Skeletal muscle cell (primary cell): ENCODE data around the gene NR6A1.
"Not testable (repeated sequence)": the region's sequence is repeated elsewhere in the genome, so short reads cannot be mapped to it uniquely, and the experiment has no call there.

ENCODE experiments used
- DNase-seq: peaks from one replicate; pipeline ENCODE4 v3.0.0-alpha.2; 2010; ENCODE audit warnings: low read depth
- H3K4me3 ChIP-seq: 2 replicates; pipeline ENCODE4 v1.5.1; 2011; ENCODE audit warnings: low read depth, mild to moderate bottlenecking, control low read depth, low read length, moderate library complexity

Gene NR6A1

DNA sequence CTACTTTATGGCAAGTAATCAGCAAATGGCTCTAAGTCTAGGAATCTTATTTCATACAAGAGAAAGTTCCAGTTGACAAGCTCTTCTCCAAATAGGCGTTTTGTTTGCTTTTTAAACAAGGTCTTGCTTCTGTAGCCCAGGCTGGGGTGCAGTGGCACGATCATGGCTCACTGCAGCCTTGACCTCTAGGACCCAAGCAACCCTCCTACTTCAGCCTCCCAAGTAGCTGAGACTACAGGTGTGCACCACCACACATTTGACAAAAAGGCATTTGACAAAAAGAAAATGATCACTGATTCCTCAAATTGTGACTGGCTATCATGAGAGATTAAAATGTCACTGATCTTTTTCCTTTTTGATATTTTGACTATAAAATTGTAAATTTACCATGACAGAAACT is 31.8 kb downstream of the NR6A1 start:
- DNase-seq, result no peak
- no peak overlapping the region for H3K4me3 ChIP-seq

DNA sequence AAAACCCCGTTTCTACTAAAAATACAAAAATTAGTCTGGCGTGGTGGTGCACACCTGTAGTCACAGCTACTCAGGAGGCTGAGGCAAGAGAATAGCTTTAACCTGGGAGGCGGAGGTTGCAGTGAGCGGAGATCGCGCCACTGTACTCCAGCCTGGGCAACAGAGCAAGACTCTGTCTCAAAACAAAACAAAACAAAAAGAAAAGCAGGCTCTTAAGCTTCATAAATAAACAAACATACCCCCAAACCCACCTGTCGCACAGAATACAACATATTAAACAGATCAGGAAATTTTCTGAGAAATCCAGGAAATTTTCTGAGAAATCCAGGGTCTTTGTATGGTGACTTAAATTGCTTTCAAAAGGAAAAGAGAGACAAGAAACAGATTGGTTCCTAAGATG is 33.0 kb downstream of the NR6A1 start:
- not testable (repeated sequence) for H3K4me3 ChIP-seq

DNA sequence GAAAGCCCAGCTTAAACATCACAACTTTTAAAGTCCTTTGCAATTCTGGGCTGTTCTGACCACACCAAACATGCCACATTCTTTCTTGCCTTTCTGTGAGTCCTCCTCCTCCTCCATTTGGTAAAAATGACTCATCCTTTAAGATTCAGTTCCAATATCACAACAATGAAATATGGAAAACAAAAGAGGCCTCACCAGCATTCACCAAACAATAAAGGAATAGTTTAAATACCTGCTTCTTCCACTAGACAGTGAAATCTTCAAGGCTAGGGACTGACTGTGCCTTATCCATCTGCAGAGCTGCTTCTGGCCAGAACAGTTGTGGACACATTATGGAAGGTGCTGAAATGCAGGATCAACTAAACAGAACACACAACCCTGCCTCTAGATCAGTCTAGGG is 36.0 kb downstream of the NR6A1 start:
- peak; percentile 22 for DNase-seq
- H3K4me3 ChIP-seq, result no peak overlapping the region

More for the DNA sequence above, 33.0 kb downstream of the NR6A1 start:
- not testable (repeated sequence) for DNase-seq

DNA sequence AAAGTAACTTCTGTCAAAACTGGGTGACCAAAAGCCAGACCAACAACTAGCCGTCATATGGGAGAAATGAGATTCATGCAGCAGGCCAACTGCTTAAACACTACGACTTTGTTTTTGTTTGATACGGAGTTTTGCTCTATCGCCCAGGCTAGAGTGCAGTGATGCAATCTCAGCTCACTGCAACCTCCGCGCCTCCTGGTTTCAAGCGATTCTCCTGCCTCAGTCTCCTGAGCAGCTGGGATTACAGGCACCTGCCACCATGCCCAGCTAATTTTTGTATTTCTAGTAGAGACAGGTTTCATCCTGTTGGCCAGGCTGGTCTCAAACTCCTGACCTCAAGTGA is 36.4 kb downstream of the NR6A1 start:
- H3K4me3 ChIP-seq, DNase-seq: not testable (repeated sequence)

DNA sequence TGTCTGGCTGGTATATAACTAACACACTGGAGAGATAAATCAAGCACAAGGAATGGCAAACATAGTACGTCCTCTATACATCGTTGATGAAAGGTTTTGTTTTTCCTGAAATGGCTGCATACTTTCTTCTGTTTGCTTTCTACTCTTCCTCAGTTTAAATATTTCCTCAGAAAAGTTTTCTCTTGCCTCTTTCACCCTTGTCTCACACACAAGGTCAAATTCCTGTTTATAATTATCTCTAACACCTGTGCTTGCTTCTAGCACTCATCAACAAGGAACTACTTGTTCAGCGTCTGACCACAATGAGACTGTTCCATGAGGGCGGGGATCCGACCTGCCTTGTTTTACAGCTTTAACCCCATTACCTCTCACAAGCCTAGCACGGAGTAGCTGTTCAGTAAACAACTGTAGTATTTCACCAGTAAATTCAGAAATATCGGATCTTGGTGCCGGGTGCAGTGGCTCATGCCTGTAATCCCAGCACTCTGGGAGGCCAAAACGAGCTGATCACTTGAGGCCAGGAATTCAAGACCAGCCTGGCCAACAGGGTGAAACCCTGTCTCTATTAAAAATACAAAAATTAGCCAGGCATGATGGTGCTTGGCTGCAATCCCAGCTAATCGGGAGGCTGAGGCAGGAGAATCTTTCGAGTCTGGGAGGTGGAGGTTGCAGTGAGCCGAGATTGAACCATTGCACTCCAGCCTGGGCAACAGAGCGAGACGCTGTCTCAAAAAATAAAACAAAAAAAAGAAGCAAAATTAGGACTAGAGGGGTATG is 37.0 kb downstream of the NR6A1 start:
- DNase-seq, result no peak
- H3K4me3 ChIP-seq, result no peak overlapping the region

DNA sequence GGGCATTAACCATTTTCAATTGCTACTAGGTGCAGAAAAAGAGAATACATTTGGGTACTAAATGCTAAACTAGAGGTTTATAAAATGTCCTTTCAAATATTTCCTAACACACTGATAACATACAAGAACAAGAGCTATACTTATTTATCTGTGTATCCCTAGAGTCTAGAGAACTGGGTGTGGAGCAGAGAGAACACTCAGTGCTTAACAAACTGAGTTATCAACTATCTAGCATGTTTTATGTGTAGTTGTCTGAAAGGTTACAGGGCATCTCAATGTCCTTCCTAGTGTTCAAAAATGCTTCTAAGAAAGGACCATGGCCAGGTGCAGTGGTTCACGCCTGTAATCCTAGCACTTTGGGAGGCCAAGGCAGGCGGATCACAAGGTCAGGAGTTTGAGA is 40.3 kb downstream of the NR6A1 start:
- H3K4me3 ChIP-seq, result no peak overlapping the region
- no peak for DNase-seq

DNA sequence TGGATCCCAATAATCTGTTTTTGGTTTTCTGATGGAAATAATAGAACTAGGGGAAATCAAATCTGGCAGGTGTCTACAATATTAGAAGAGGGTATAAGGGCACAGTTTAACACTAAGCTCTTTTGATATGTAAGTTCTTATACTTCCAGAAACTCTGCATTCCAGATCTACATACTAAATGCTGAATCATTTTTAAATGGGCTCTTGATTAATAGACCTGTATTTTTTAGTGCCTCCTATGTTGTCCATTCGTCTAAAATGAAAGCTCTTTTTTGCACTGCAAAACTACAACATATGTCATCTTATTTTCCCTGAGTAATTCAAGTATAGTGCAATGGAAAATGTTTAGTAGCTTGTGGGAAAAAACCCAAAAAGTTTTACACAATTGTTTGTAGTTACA is 44.2 kb downstream of the NR6A1 start:
- H3K4me3 ChIP-seq, result no peak overlapping the region
- no peak for DNase-seq

DNA sequence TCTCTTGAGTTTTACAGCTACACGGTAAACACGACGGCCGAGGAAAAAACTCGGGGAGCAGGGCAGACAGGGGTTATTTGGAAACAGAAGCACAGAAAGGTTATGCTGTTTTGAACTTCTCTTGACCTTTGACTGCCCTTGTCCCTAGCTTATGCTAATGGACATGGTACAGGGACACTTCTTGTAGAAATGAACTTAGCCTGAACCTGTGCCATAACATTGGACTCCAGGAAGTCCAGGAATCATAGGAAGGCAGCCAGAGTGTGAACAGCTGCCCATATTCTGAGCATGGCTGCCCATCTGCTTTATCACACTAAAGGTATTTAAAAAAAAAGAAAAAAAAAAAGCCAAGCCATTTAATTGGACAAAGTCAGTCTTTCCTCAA is 46.1 kb downstream of the NR6A1 start:
- H3K4me3 ChIP-seq, result no peak overlapping the region
- DNase-seq, result no peak

DNA sequence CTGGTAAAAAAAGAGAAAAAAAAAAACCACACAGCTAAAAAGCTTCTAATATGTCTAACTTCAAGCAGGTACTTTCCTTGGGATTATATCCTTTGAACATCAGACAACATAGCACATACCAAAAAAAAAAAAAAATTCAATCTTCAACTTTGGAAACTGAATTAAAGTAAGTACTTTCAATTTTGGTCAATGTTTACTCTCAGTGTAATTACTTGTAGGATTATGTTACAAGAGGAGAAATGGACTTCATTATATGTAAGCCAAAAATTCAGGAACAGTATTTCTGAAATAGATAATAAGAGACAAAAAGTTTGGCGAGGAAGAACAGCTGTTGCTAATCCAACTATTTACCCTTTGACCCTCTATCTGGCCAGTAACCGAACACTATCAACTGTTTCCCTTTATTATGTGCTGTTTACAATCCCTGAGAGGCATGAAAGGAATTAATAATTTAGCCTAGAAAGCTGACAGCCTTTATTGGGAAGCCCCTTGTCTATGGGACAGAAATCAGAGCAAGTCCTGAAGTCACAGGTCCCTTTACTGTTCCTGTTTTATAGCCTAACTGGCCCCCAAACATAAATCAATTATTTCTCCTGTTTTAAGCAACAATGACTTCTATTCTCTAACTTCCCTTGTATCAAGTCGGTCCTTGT is 46.6 kb downstream of the NR6A1 start:
- DNase-seq, result no peak
- no peak overlapping the region for H3K4me3 ChIP-seq

DNA sequence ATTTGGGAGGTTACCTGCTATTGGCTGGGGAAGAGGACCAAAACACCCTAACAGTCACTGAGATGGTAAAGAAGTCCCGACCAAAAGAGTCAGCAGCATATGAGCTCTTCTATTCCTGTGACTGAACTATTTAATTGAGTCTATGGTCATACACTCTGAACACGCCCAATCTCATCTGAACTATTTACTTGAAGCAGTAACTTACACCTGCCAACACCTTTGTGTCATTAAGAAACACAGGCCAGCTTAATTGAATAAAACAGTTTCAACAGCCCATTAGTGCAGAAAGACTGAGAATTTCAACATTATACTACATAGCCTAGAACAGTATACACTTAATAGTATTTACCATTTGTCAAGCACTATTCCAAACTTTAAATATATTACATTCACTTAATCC is 47.8 kb downstream of the NR6A1 start:
- DNase-seq, result no peak
- H3K4me3 ChIP-seq, result no peak overlapping the region

DNA sequence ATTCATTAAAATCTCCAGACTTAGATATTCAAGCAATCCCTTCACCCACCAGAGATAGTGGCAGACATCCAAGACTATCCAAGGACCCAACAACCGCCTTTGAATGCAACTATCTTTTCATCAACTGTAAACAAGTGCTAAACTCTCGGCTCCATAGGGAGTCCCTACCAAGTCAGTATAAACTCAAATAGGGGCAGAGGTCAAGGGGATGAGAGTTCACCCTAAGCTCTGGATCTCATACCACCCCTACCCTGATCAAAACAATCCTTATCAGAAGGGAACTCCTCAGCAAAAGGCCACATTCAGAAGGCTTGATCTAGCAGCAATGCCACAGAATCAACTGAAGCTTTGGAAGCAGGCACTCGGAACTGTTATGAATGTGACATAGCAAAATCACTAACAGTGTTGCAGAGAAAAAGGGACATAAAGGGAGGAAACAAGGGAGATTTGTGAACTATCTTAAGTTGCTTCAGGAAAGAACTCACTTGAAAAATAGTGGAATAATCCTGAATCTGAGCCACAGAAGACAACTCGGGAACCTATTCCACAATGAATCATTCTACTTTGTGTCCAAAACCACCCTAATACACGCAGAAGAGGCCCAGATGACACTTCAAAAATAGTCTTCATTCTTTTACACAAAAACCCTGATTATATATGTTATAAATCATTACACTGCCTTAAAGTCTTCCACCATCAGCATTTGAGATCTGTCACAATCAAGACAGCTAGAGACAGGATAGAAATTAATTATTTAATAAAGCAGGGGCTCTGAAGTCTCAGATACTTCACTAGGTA is 49.8 kb downstream of the NR6A1 start:
- no peak overlapping the region for H3K4me3 ChIP-seq
- no peak for DNase-seq

DNA sequence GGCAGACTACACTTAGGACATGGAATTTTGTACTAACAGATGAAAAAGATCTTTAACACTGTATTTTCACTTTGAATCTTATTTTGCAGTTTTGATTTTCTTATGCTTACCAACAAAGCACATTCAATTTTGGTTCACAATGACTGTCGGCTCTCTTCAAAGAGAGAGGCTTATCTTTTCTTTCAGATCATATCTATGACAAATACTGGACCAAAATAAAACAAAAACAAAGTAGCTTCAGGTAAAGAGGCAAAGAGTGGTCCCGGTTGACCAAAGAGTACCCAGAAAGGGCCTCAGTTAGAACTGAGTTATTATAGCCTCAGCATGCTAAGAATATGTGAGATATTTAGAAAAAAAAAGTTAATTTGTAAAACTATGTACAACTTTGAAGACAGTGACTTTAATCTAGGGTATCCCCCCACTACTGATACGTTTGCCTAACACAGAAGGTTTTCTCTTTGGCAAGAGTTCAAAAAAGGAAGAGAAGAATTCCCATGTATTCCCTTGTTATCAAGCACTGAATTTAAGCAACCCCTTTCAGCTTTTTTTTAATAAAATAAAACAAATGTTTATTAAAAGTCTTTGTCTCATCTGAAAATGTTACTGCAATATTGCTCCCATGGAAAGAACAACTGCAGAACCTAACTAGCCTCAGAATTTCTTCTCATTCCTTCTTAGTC is 50.5 kb downstream of the NR6A1 start:
- no peak for DNase-seq
- no peak overlapping the region for H3K4me3 ChIP-seq

DNA sequence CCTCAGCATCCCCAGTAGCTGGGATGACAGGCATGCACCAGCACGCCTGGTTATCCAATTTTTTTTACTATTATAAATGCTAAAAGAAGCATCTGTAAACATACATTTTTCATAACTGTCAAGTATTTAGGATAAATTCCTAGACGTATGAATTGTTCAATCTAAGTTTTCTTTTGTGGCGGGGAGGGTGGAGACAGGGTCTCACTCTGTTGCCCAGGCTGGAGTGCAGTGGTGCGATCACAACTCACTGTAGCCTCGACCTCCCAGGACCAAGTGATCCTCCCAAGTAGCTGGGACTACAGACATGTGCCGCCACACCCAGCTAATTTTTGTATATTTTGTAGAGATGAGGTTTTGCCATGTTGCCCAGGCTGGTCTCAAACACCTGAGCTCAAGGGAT is 52.2 kb downstream of the NR6A1 start:
- H3K4me3 ChIP-seq, result no peak overlapping the region
- DNase-seq, result no peak

DNA sequence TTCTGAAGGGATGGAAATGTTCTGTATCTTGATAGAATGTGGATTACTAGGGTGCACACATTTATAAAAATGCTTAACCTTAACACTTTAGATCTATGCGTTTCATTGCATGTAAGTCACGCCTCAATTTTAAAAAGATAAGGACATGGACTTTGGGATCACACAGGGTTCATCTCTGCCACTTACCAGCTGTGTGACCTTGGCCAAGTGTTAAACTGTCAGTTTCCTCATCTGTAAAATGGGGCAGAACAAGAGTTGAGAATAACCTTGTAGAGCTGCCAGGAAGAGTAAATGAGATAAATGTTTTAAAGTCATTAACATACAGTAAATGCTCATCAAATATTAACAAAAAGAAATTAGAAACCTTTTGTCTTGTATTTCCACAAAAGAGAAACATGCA is 53.5 kb downstream of the NR6A1 start:
- no peak overlapping the region for H3K4me3 ChIP-seq
- no peak for DNase-seq

DNA sequence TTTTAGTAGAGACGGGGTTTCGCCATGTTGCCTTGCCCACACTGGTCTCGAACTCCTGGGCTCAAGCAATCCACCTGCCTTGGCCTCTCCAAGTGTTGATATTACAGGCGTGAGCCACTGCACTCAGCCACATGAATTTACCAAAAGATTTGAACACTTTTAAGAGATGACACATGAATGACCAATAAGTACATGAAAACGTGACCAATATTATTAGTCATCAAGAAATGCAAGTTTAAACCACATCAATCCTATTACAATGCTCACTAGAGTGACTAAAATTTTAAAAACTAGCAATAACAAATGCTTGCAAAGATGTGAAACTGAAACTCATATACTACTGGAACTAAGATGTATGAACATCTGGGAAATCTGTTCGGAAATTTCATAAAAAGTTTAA is 54.3 kb downstream of the NR6A1 start:
- no peak for DNase-seq
- H3K4me3 ChIP-seq, result no peak overlapping the region

DNA sequence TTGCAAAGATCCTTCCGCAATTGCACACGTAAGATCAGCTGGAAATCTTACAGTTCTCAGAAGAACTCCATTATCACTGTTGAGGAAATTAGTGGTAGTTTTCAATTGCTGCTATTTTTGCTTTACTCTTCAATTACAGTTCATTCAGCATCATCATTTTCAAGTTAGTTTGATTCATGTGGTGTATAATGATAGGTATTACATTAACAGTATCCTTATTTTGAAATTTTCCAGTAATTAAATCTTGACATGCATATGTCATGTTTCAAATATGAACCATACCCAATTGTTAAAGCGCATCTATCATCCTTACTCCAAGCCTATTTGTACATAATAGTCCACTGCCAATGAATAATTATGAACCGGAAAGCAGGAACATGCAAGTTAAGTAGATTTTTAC is 60.3 kb downstream of the NR6A1 start:
- DNase-seq, result no peak
- no peak overlapping the region for H3K4me3 ChIP-seq

DNA sequence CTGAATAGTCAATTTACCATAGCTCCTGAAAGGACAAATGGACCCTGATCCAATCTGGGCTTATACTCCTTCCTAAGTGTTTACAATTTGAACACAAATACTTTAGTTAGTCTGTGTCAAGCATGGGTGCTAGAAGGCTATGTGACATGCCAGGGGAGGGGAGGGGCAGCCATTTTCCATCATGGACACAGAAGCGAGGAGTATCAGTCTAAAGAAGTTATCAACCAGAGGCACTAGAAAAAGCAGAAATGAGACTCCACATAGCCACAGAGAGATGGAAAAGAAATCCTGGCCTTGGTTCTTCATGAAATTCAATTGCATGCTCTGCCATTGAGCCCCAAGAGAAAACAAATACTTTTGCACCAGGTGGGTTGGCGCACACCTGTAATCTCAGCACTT is 61.8 kb downstream of the NR6A1 start:
- no peak for DNase-seq
- H3K4me3 ChIP-seq, result no peak overlapping the region

DNA sequence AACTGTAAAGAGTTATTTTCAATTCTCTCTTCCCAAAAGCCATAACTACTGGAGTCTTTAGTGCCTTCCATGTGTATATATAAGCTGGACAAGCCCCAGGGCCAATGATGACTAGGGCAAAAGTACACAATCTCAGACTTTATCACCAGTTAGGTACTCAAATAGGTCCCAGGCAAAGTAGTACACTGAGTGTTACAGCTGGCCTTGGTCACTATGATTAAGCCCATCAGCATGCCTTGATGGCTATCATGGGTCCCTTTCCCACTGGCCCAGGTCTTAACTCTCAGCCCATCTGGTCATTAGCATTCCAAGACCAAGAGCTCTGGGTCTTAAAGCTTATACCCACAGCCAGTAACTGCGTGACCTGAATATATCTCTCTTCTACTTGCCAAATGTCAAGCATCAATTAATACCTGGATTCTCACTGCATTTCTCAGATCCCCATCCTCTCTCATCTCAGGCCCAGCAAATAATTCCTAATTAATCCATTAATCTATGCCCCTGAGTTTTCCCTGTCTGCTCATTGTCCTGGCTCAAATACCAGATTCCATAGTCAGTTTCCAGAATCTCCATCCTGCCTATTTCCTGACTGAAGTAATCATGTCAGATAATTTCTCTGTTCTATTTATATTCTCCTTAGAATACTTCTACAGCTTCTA is 62.3 kb downstream of the NR6A1 start:
- no peak overlapping the region for H3K4me3 ChIP-seq
- DNase-seq, result no peak

DNA sequence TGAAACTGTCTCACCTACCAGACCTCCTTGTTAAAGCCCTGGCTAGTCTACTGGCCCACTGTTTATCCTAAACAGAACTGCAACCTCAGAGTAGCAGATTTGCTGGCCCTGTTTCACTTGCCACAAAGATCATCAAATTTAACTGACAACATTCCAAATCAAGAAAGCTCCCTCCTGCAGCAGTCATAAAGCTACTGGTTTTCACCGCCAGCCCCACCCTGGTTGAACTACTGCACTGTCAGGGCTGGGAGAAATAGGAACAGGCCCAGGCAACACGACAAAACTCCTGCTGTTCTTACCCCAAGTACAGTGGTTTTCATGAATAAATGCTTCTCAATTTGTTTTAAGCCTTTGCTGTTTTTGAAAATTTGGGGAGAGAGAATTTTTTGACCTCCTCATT is 63.0 kb downstream of the NR6A1 start:
- no peak overlapping the region for H3K4me3 ChIP-seq
- no peak for DNase-seq

DNA sequence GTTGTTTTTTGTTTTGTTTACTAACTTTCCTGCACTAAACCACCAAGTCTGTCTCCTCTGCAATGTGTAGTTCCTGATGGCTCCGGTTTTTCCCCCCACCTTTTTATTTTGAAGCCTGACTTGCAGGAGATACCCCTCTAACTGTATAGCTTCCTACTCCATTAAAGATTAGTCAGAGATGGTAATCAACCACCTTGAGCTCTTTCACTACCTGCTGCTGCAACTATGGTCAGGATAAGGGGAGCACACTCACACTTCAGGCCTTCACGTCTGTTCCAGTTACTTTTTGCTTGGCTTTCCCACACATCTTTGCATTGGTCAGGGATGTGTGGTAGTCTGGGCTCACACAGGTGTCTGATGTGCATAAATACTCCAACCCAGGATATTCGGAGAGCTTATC is 63.4 kb downstream of the NR6A1 start:
- DNase-seq, result no peak
- no peak overlapping the region for H3K4me3 ChIP-seq
